Glutamatergic neuron (in vitro differentiated cells): ENCODE results near the gene ZNF548. TPM values are rescaled to one million over a fixed set of nuclear protein-coding genes. Genes with fewer than 3 reads are reported as not detected.
"Not testable (repeated sequence)": the region's sequence is repeated elsewhere in the genome, so short reads cannot be mapped to it uniquely, and the experiment has no call there.

Experiments
- DNase-seq: peaks from one replicate; pipeline ENCODE4 v3.0.0; 2022
- H3K27ac Mint-ChIP-seq: one replicate; pipeline ENCODE4 v1.8.0; 2020; ENCODE audit warnings: mild to moderate bottlenecking, mixed read lengths, inconsistent platforms; ENCODE audit not compliant: unreplicated experiment
- H3K27me3 Mint-ChIP-seq: one replicate; pipeline ENCODE4 v1.8.0; 2020; ENCODE audit warnings: mild to moderate bottlenecking, moderate library complexity, mixed read lengths, inconsistent platforms; ENCODE audit not compliant: unreplicated experiment
- H3K36me3 Mint-ChIP-seq: one replicate; pipeline ENCODE4 v1.8.0; 2020; ENCODE audit warnings: mild to moderate bottlenecking, mixed read lengths, inconsistent platforms; ENCODE audit not compliant: unreplicated experiment
- H3K4me1 Mint-ChIP-seq: one replicate; pipeline ENCODE4 v1.8.0; 2020; ENCODE audit warnings: mild to moderate bottlenecking, low read depth, mixed read lengths, inconsistent platforms; ENCODE audit not compliant: unreplicated experiment
- H3K4me3 Mint-ChIP-seq: one replicate; pipeline ENCODE4 v1.8.0; 2020; ENCODE audit warnings: mild to moderate bottlenecking, mixed read lengths, inconsistent platforms; ENCODE audit not compliant: unreplicated experiment
- H3K9me3 Mint-ChIP-seq: one replicate; pipeline ENCODE4 v1.8.0; 2020; ENCODE audit warnings: mild to moderate bottlenecking, moderate library complexity, mixed read lengths, inconsistent platforms; ENCODE audit not compliant: unreplicated experiment
- CTCF ChIP-seq: fragments of 200-600 bp; sonication (generic); IDR thresholded peaks from one replicate; pipeline ENCODE4 v1.5.0; 2021; ENCODE audit not compliant: partially characterized antibody, unreplicated experiment
- total RNA-seq: library from RNA; stranded (reverse); fragmentation: NEBNext Ultra II Directional; extraction: Animal tissue kit (Norgen Biotek cat#: 25700); gene quantifications from one replicate; pipeline ENCODE4 v1.2.1, GENCODE V29; 2021; ENCODE audit not compliant: unreplicated experiment

The ZNF548 gene
- total RNA-seq, 1 donor from 2014 or later = 35.4 TPM

GRCh38 chr19:57362997-57363687 is 26.5 kb upstream of the ZNF548 start, which contains the start of the genes TRAPPC2B and ZNF547:
TSS of gene TRAPPC2B (plus strand) at chr19:57363551. CDS start at chr19:57364834, 1,283 bp downstream.
TSS of gene ZNF547 (plus strand) at chr19:57363551. CDS start at chr19:57368556, 5,005 bp downstream.
- peaks cover 2% of the 10 kb centered on the region for H3K27me3 Mint-ChIP-seq
- H3K36me3 Mint-ChIP-seq = no peaks in the 10 kb centered on the region
- DNase-seq = peak; percentile 98
- peak within 1 kb of the TSS; percentile 91 for H3K27ac Mint-ChIP-seq
- H3K9me3 Mint-ChIP-seq = peaks cover 4% of the 10 kb centered on the region
- no peak for TF ChIP-seq CTCF
- peaks cover 7% of the 10 kb centered on the region for H3K4me1 Mint-ChIP-seq
- H3K4me3 Mint-ChIP-seq = peak within 1 kb of the TSS; percentile 97

- H3K27ac Mint-ChIP-seq = peak overlapping the region; percentile 88
- peak overlapping the region; percentile 97 for H3K4me3 Mint-ChIP-seq
- peaks cover 2% of the 10 kb centered on the region for H3K27me3 Mint-ChIP-seq
- H3K36me3 Mint-ChIP-seq = no peaks in the 10 kb centered on the region
- H3K4me1 Mint-ChIP-seq = peaks cover 7% of the 10 kb centered on the region
- DNase-seq = no peak
- no peak for TF ChIP-seq CTCF
- H3K9me3 Mint-ChIP-seq = peaks cover 4% of the 10 kb centered on the region
These were observed 25.9 kb upstream of the ZNF548 start for GRCh38 chr19:57363688-57364181.

GRCh38 chr19:57366776-57367175 is 22.9 kb upstream of the ZNF548 start:
- peaks cover 7% of the 10 kb centered on the region for H3K4me1 Mint-ChIP-seq
- H3K27ac Mint-ChIP-seq = no peak overlapping the region
- no peak for DNase-seq
- peaks cover 10% of the 10 kb centered on the region for H3K9me3 Mint-ChIP-seq
- no peak overlapping the region for H3K4me3 Mint-ChIP-seq
- H3K36me3 Mint-ChIP-seq = peaks cover 14% of the 10 kb centered on the region
- no peak for TF ChIP-seq CTCF
- peaks cover 6% of the 10 kb centered on the region for H3K27me3 Mint-ChIP-seq

GRCh38 chr19:57374179-57374578 is 15.5 kb upstream of the ZNF548 start:
- Mint-ChIP-seq H3K4me3 (no peak overlapping the region), H3K36me3 (peaks cover 81% of the 10 kb centered on the region), H3K4me1 (no peaks in the 10 kb centered on the region), H3K27me3 (peaks cover 6% of the 10 kb centered on the region), H3K27ac (no peak overlapping the region), H3K9me3 (peaks cover 15% of the 10 kb centered on the region)
- no peak for DNase-seq
- TF ChIP-seq CTCF = no peak

- Mint-ChIP-seq H3K36me3 (peaks cover 82% of the 10 kb centered on the region), H3K9me3 (peaks cover 14% of the 10 kb centered on the region)
- not testable (repeated sequence) for H3K27me3 Mint-ChIP-seq, DNase-seq, H3K4me1 Mint-ChIP-seq, H3K27ac Mint-ChIP-seq, H3K4me3 Mint-ChIP-seq
These were observed 15.0 kb upstream of the ZNF548 start for GRCh38 chr19:57374647-57375046.
